SK-N-SH treated with all-trans-retinoic acid at 6 μM for 48 hours (cell line): ENCODE measurements around the gene BDNF.

Experiments
- ISL1 ChIP-seq: fragments of 250-450 bp; sonication (Bioruptor Pico); IDR thresholded peaks from 2 replicates; pipeline ENCODE4 v2.1.2; 2022; ENCODE audit warnings: mild to moderate bottlenecking, moderate library complexity
- TF ChIP-seq, protein P1 (sequence below): fragments of 250-450 bp; sonication (Bioruptor Pico); IDR thresholded peaks from 2 replicates; pipeline ENCODE4 v1.5.1; 2020; ENCODE audit warnings: low read depth, mild to moderate bottlenecking, moderate library complexity

DNA sequence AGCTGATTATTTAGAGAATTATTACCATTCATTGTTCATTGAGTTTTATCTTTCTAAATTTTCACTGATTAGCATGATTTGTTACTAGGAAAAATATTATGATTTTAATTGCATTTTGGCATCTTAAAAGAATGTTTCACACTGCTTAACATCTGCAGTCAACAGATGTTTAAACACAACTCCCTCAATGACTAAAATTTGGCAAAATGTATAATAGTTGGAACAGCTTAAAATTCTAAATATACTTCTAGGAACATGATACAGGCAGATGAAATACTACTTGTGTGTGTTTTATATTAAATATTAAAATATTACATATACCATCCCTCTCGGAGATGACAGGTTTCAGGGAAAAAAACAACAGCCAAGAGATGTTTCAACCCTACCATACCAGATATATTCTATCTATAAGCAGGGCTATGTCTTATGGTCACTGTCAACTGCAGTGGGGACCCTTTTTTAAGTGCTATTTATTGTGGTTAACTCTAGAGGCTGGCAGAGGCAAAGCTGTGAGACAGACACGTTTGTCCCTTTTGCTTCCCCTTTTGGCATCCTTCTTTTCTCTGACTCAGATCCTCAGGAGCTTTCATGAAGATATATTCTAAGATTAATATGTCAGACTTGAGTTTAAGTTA is 81.9 kb downstream of the BDNF start:
- TF ChIP-seq ISL1 (CRISPR knock-in tag): no peak
- TF ChIP-seq, protein P1, sequence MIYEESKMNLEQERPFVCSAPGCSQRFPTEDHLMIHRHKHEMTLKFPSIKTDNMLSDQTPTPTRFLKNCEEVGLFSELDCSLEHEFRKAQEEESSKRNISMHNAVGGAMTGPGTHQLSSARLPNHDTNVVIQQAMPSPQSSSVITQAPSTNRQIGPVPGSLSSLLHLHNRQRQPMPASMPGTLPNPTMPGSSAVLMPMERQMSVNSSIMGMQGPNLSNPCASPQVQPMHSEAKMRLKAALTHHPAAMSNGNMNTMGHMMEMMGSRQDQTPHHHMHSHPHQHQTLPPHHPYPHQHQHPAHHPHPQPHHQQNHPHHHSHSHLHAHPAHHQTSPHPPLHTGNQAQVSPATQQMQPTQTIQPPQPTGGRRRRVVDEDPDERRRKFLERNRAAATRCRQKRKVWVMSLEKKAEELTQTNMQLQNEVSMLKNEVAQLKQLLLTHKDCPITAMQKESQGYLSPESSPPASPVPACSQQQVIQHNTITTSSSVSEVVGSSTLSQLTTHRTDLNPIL (CRISPR knock-in tag): no peak
